HepG2 (cell line): ENCODE measurements around the gene TBCCD1. TPM values are rescaled to one million over a fixed set of nuclear protein-coding genes. Genes with fewer than 3 reads are reported as not detected.

Experiments used
- ATAC-seq: fragments of 200-7000 bp; cut with Tn5 transposase; 3 replicates; pipeline ENCODE4 v1.9.1; 2020; ENCODE audit warnings: mild to moderate bottlenecking, moderate library complexity
- BruUV-seq: library from RNA; stranded (reverse); fragments of 400-500 nt; replicated peaks from 2 replicates; lab custom pipeline; 2021; lab: Mats Ljungman, UMichigan
- CTCF ChIA-PET: fragments of 300-600 bp; formaldehyde crosslinking; extraction: SDS; loops from one replicate; lab custom pipeline; 2021; ENCODE audit warnings: low total read pairs, inconsistent platforms, low intra/inter-chr PET ratio; lab: Yijun Ruan, JAX
- POLR2A ChIA-PET: fragments of 350-600 bp; sonication (Branson Sonifier 250); formaldehyde crosslinking; loops from one replicate; lab custom pipeline; 2020; ENCODE audit warnings: antibody characterized with exemption, inconsistent platforms; lab: Yijun Ruan, JAX
- DNase-seq: peaks from one replicate; pipeline ENCODE4 v3.0.0-alpha.2; 2015; ENCODE audit warnings: low spot score
- FAIRE-seq: peaks from 3 replicates; lab custom pipeline; 2011; peaks lifted over from hg19 to GRCh38; lab: Jason Lieb, UNC
- H2AFZ ChIP-seq: one replicate; pipeline ENCODE4 v1.6.1; 2011; ENCODE audit warnings: low read length, inconsistent platforms
- H3K27ac ChIP-seq: fragments of 300-600 bp; 3 replicates; pipeline ENCODE4 v1.8.0; 2011; ENCODE audit warnings: mixed run types, mild to moderate bottlenecking, mixed read lengths, low read length, inconsistent platforms; ENCODE audit not compliant: insufficient read depth; ENCODE audit errors: extremely low read length
- H3K27me3 ChIP-seq, 2 experiments: fragments of 200-600 bp in 1 of 2; 2 replicates in 1 of 2; 3 replicates in 1 of 2; pipeline versions ENCODE4 v1.6.0 to v1.8.0; 2011; ENCODE audit warnings: low read length in 2 of 2, mild to moderate bottlenecking in 2 of 2, moderate library complexity in 2 of 2, inconsistent platforms in 1 of 2; ENCODE audit not compliant: insufficient read depth in 2 of 2, control insufficient read depth in 1 of 2
- H3K36me3 ChIP-seq, 2 experiments: fragments of 200-600 bp in 1 of 2; replicated peaks in 1 of 2; 2 replicates in 1 of 2; 3 replicates in 1 of 2; pipeline versions ENCODE4 v1.5.1 to v1.8.0; 2011; ENCODE audit warnings: low read length in 2 of 2, inconsistent platforms in 1 of 2; ENCODE audit not compliant: insufficient read depth in 2 of 2, control insufficient read depth in 1 of 2
- H3K4me1 ChIP-seq: 2 replicates; pipeline ENCODE4 v1.5.1; 2012; ENCODE audit warnings: low read length, inconsistent platforms; ENCODE audit not compliant: insufficient read depth
- H3K4me2 ChIP-seq: 2 replicates; pipeline ENCODE4 v1.6.0; 2011; ENCODE audit warnings: low read depth, low read length, inconsistent platforms
- H3K4me3 ChIP-seq, 3 experiments: fragments of 200-600 bp in 1 of 3; sonication (generic), shearing (Covaris generic) in 1 of 3; replicated peaks in 1 of 3; 2 replicates each; pipeline ENCODE4 v1.5.1; 2011 to 2016; ENCODE audit warnings: low read length in 3 of 3, inconsistent platforms in 2 of 3, low read depth in 2 of 3, mild to moderate bottlenecking in 2 of 3, control low read depth in 1 of 3, mixed read lengths in 1 of 3; ENCODE audit not compliant: insufficient read depth in 1 of 3
- H3K79me2 ChIP-seq: one replicate; pipeline ENCODE4 v1.6.1; 2011; ENCODE audit warnings: low read length, inconsistent platforms; ENCODE audit not compliant: insufficient read depth
- H3K9ac ChIP-seq: 2 replicates; pipeline ENCODE4 v1.6.0; 2011; ENCODE audit warnings: mild to moderate bottlenecking, low read depth, low read length, inconsistent platforms; ENCODE audit not compliant: insufficient read depth
- H3K9me3 ChIP-seq: 2 replicates; pipeline ENCODE4 v1.5.1; 2012; ENCODE audit warnings: mild to moderate bottlenecking, low read length
- H4K20me1 ChIP-seq: 2 replicates; pipeline ENCODE4 v1.6.0; 2011; ENCODE audit warnings: inconsistent platforms, mild to moderate bottlenecking, low read length, moderate library complexity; ENCODE audit not compliant: insufficient read depth
- ETV5 ChIP-seq: IDR thresholded peaks from 2 replicates; pipeline ENCODE4 v1.6.1; 2018; ENCODE audit warnings: missing biosample characterization, missing genetic modification reagents, inconsistent platforms, borderline replicate concordance
- FOXC1 ChIP-seq: sonication (generic); formaldehyde crosslinking; IDR thresholded peaks from 2 replicates; pipeline ENCODE4 v1.8.0; 2022; ENCODE audit warnings: mild to moderate bottlenecking, missing genetic modification reagents, borderline replicate concordance
- JUN ChIP-seq: sonication (generic); formaldehyde crosslinking; IDR thresholded peaks from 2 replicates; pipeline ENCODE4 v1.4.0; 2020; ENCODE audit warnings: mild to moderate bottlenecking, missing genetic modification reagents
- KDM3A ChIP-seq: IDR thresholded peaks from 2 replicates; pipeline ENCODE4 v1.6.1; 2018; ENCODE audit warnings: low read depth, missing compliant biosample characterization
- POGZ ChIP-seq: sonication (generic); formaldehyde crosslinking; IDR thresholded peaks from 2 replicates; pipeline ENCODE4 v1.4.0; 2020; ENCODE audit warnings: mild to moderate bottlenecking, missing genetic modification reagents
- POLR2A ChIP-seq, 2 experiments: IDR thresholded peaks; 2 replicates each; pipeline ENCODE4 v1.6.1; 2011; ENCODE audit warnings: low read depth in 2 of 2, low read length in 2 of 2, mild to moderate bottlenecking in 1 of 2, moderate library complexity in 1 of 2; ENCODE audit not compliant: insufficient read depth in 1 of 2
- PPARG ChIP-seq: conservative IDR thresholded peaks from 2 replicates; pipeline ENCODE4 v1.6.1; 2016; ENCODE audit warnings: missing biosample characterization, missing genetic modification reagents
- RAD21 ChIP-seq: fragments of 450-650 bp; formaldehyde crosslinking; IDR thresholded peaks from 2 replicates; pipeline ENCODE4 v1.5.0; 2020; ENCODE audit warnings: mild to moderate bottlenecking
- SP1 ChIP-seq, 2 experiments: fragments of 450-650 bp in 1 of 2; sonication (generic) in 1 of 2; formaldehyde crosslinking in 1 of 2; IDR thresholded peaks; 2 replicates each; pipeline versions ENCODE4 v1.4.0 to v1.6.1; 2016 to 2020; ENCODE audit warnings: missing genetic modification reagents in 1 of 2
- TCF7L2 ChIP-seq: IDR thresholded peaks from 2 replicates; pipeline ENCODE4 v1.6.1; 2011; ENCODE audit warnings: mild to moderate bottlenecking, low read depth, low read length, moderate library complexity
- ZBTB8A ChIP-seq: sonication (generic); formaldehyde crosslinking; IDR thresholded peaks from 2 replicates; pipeline ENCODE4 v1.4.0; 2020; ENCODE audit warnings: mild to moderate bottlenecking, low read depth, missing genetic modification reagents, borderline replicate concordance
- ZNF143 ChIP-seq: sonication (generic); formaldehyde crosslinking; IDR thresholded peaks from 2 replicates; pipeline ENCODE4 v1.4.0; 2020; ENCODE audit warnings: missing genetic modification reagents
- ZNF441 ChIP-seq: sonication (generic); formaldehyde crosslinking; IDR thresholded peaks from 2 replicates; pipeline ENCODE4 v1.7.0; 2021; ENCODE audit warnings: missing genetic modification reagents, borderline replicate concordance
- ZSCAN29 ChIP-seq: sonication (generic); formaldehyde crosslinking; conservative IDR thresholded peaks from 2 replicates; pipeline ENCODE4 v1.4.0; 2020; ENCODE audit warnings: mild to moderate bottlenecking, missing genetic modification reagents
- WGBS: methylation state at CpG from one replicate; pipeline ENCODE4 v1.1.6; 2017; ENCODE audit warnings: low lambda C conversion rate; 5-methylcytosine and 5-hydroxymethylcytosine counted together
- in situ Hi-C: cut with HindIII; loops from 2 replicates; pipeline ENCODE4 v1.10.0; 2017; ENCODE audit warnings: low pct_unique_long_range_greater_than_20kb; ENCODE audit not compliant: extremely low pct_ligation_motif_present
- intact Hi-C: fragments of 100-400 bp; cut with micrococcal nuclease; formaldehyde crosslinking; loops from one replicate; pipeline ENCODE4 v1.10.0; 2022; ENCODE audit not compliant: unreplicated experiment
- polyA plus RNA-seq, 8 experiments: library from polyadenylated mRNA; depleted of rRNA in 3 of 8; stranded (reverse) in 7 of 8; unstranded in 1 of 8; fragments of >200 nt; fragmentation: Illumina TruSeq in 4 of 8; extraction: Trizol in 4 of 8; gene quantifications; 2 replicates each; pipeline versions ENCODE4 v1.2.1 to v1.2.3, GENCODE V29; 2011 to 2016; ENCODE audit warnings: low read depth in 4 of 8, missing spikeins in 1 of 8, mixed read lengths in 1 of 8; ENCODE audit not compliant: insufficient read depth in 1 of 8
- total RNA-seq, 5 experiments: library from RNA; depleted of rRNA; stranded (reverse); fragments of >200 nt; fragmentation: Illumina TruSeq; extraction: Trizol; gene quantifications; 2 replicates each; pipeline ENCODE4 v1.2.3, GENCODE V29; 2016; ENCODE audit warnings: low read depth in 1 of 5
- TF ChIP-seq, protein P1 (sequence below): sonication (generic); formaldehyde crosslinking; IDR thresholded peaks from 2 replicates; pipeline ENCODE4 v1.4.0; 2020; ENCODE audit warnings: missing genetic modification reagents
- TF ChIP-seq, protein P2 (sequence below): sonication (generic); formaldehyde crosslinking; IDR thresholded peaks from 2 replicates; pipeline ENCODE4 v1.9.0; 2021; ENCODE audit warnings: missing genetic modification reagents, mild to moderate bottlenecking, borderline replicate concordance
- TF ChIP-seq, protein P3 (sequence below): sonication (generic); formaldehyde crosslinking; IDR thresholded peaks from 2 replicates; pipeline ENCODE4 v1.5.0; 2020; ENCODE audit warnings: mild to moderate bottlenecking, missing genetic modification reagents

The TBCCD1 gene
- total and polyA plus RNA-seq, 2 of the 13 experiments (the other 11 are each of a cell fraction or from before 2014, with no cell fraction given): 13.6 to 16.2 TPM

DNA sequence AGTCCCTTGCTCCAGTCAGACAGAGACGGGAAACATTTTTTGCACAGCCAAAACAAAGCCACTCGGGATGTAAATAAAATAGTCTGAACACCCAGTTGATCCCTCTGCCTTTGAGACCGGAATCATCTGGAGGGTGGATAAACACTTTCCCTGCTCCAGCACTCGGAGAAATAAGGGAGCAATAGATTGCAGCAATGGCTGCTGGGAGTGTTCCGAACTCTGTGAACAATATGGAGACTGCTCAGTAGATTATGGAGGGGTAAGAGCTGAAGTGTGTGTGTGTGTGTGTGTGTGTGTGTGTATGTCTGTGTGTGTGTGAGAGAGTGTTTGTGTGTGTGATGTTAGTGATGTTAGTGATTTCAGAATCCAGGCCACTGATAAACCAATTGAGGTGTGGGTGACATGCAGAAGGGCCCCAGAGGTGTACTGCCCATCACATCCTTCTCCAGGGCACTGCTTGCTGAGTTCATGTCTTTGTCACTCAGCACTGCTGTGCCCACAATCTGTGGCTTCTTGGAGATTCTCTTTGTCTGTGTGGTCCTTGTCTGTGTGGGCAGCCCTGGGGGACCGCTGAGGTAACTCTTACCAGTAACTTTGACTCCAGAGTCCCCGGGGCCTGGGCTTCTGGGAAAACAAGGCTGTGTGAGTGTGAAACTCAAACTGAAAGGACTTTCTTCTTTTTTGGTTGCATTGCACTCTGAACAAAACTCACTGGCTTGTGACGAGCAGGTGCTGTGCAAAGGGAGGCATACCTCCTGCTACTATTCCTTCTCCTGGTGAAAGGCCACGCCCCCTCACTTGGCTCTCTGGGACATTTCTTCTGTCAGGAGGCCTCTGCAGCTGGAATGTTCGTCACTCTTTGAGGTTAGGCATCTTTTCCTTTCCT is 45.9 kb downstream of the TBCCD1 start:
- H2AFZ ChIP-seq: peak overlapping the region; percentile 95
- H3K27me3 ChIP-seq: 0 out of 5 replicates have a peak, but pooled peaks cover 1 to 3% of the 10 kb centered on the region in 2 experiments
- no peaks in the 10 kb centered on the region for H3K79me2 ChIP-seq
- H4K20me1 ChIP-seq: no peaks in the 10 kb centered on the region
- peak overlapping the region; percentile 89 for H3K4me2 ChIP-seq
- POLR2A ChIA-PET: interaction anchor here (1.5 kb wide), 1 partner anchor 18 kb away, joined by 3 read pairs; no protein-coding TSS in a partner anchor
- no peaks in the 10 kb centered on the region for H3K9me3 ChIP-seq
- WGBS: 5% methylated on average over 10 of the region's 10 CpGs
- no peak overlapping the region for H3K27ac ChIP-seq
- no peaks in the 10 kb centered on the region for H3K36me3 ChIP-seq
- no TSS peak for BruUV-seq
- intact Hi-C loops (no loop called here), in situ Hi-C loops (no loop called here)
- peaks cover 52% of the 10 kb centered on the region for H3K4me1 ChIP-seq
- FAIRE-seq (peak; percentile 81), ATAC-seq (peak; percentile 84), DNase-seq (no peak)
- H3K9ac ChIP-seq: peak overlapping the region; percentile 49
- CTCF ChIA-PET: no interaction called here
- H3K4me3 ChIP-seq: peak overlapping the region; percentile 71 to 77 (median 71)
- TF ChIP-seq KDM3A (CRISPR knock-in tag): no peak
- TF ChIP-seq, protein P1, sequence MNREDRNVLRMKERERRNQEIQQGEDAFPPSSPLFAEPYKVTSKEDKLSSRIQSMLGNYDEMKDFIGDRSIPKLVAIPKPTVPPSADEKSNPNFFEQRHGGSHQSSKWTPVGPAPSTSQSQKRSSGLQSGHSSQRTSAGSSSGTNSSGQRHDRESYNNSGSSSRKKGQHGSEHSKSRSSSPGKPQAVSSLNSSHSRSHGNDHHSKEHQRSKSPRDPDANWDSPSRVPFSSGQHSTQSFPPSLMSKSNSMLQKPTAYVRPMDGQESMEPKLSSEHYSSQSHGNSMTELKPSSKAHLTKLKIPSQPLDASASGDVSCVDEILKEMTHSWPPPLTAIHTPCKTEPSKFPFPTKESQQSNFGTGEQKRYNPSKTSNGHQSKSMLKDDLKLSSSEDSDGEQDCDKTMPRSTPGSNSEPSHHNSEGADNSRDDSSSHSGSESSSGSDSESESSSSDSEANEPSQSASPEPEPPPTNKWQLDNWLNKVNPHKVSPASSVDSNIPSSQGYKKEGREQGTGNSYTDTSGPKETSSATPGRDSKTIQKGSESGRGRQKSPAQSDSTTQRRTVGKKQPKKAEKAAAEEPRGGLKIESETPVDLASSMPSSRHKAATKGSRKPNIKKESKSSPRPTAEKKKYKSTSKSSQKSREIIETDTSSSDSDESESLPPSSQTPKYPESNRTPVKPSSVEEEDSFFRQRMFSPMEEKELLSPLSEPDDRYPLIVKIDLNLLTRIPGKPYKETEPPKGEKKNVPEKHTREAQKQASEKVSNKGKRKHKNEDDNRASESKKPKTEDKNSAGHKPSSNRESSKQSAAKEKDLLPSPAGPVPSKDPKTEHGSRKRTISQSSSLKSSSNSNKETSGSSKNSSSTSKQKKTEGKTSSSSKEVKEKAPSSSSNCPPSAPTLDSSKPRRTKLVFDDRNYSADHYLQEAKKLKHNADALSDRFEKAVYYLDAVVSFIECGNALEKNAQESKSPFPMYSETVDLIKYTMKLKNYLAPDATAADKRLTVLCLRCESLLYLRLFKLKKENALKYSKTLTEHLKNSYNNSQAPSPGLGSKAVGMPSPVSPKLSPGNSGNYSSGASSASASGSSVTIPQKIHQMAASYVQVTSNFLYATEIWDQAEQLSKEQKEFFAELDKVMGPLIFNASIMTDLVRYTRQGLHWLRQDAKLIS (CRISPR knock-in tag): no peak
- no peak for TF ChIP-seq TCF7L2
- TF ChIP-seq ZNF143 (CRISPR knock-in tag): peak; percentile 83
- TF ChIP-seq POLR2A (IDR thresholded peaks at IDR 0.05; ENCODE audit: insufficient read depth in 1 of 2, low read depth in 2 of 2, low read length in 2 of 2): peak in 1 of 2 experiments; percentile 38; a peak in 1 of 4 replicates
- TF ChIP-seq ZSCAN29 (CRISPR knock-in tag): no peak
- TF ChIP-seq ZBTB8A: no peak
- TF ChIP-seq RAD21: no peak
- no peak for TF ChIP-seq ETV5
- TF ChIP-seq, protein P2, sequence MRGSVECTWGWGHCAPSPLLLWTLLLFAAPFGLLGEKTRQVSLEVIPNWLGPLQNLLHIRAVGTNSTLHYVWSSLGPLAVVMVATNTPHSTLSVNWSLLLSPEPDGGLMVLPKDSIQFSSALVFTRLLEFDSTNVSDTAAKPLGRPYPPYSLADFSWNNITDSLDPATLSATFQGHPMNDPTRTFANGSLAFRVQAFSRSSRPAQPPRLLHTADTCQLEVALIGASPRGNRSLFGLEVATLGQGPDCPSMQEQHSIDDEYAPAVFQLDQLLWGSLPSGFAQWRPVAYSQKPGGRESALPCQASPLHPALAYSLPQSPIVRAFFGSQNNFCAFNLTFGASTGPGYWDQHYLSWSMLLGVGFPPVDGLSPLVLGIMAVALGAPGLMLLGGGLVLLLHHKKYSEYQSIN (CRISPR knock-in tag): no peak
- no peak for TF ChIP-seq PPARG
- no peak for TF ChIP-seq JUN (CRISPR knock-in tag)
- no peak for TF ChIP-seq ZNF441 (CRISPR knock-in tag)
- peak; percentile 17; the same call in 1 of the 2 replicates for TF ChIP-seq POGZ (CRISPR knock-in tag)
- TF ChIP-seq, protein P3, sequence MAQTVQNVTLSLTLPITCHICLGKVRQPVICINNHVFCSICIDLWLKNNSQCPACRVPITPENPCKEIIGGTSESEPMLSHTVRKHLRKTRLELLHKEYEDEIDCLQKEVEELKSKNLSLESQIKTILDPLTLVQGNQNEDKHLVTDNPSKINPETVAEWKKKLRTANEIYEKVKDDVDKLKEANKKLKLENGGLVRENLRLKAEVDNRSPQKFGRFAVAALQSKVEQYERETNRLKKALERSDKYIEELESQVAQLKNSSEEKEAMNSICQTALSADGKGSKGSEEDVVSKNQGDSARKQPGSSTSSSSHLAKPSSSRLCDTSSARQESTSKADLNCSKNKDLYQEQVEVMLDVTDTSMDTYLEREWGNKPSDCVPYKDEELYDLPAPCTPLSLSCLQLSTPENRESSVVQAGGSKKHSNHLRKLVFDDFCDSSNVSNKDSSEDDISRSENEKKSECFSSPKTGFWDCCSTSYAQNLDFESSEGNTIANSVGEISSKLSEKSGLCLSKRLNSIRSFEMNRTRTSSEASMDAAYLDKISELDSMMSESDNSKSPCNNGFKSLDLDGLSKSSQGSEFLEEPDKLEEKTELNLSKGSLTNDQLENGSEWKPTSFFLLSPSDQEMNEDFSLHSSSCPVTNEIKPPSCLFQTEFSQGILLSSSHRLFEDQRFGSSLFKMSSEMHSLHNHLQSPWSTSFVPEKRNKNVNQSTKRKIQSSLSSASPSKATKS: no peak
- TF ChIP-seq FOXC1 (CRISPR knock-in tag): peak; percentile 22; the same call in 1 of the 2 replicates
- no peak for TF ChIP-seq SP1 (IDR thresholded peaks at IDR 0.05)
- TF ChIP-seq SP1 (CRISPR knock-in tag; IDR thresholded peaks at IDR 0.05): no peak
